Nephron progenitor cell (in vitro differentiated cells): ENCODE results near the gene FOXC2.

Experiments
- DNase-seq: peaks from one replicate; pipeline ENCODE4 v3.0.0; 2021
- H3K27ac Mint-ChIP-seq: 2 replicates; pipeline ENCODE4 v1.8.0; 2021; ENCODE audit warnings: mild to moderate bottlenecking, moderate library complexity, mixed read lengths
- H3K27me3 Mint-ChIP-seq: 2 replicates; pipeline ENCODE4 v1.8.0; 2021; ENCODE audit warnings: mild to moderate bottlenecking, low read depth, mixed read lengths; ENCODE audit not compliant: poor library complexity
- H3K36me3 Mint-ChIP-seq: 2 replicates; pipeline ENCODE4 v1.8.0; 2021; ENCODE audit warnings: low read depth, mixed read lengths
- H3K4me1 Mint-ChIP-seq: 2 replicates; pipeline ENCODE4 v1.8.0; 2021; ENCODE audit warnings: mixed read lengths
- H3K4me3 Mint-ChIP-seq: 2 replicates; pipeline ENCODE4 v1.8.0; 2021; ENCODE audit warnings: mild to moderate bottlenecking, moderate library complexity, mixed read lengths
- H3K9me3 Mint-ChIP-seq: 2 replicates; pipeline ENCODE4 v1.8.0; 2021; ENCODE audit warnings: mild to moderate bottlenecking, moderate library complexity, mixed read lengths
- CTCF ChIP-seq: fragments of 200-600 bp; sonication (generic); IDR thresholded peaks from 2 replicates; pipeline ENCODE4 v1.5.0; 2021; ENCODE audit warnings: antibody characterized with exemption

FOXC2 gene

GRCh38 chr16:86542756-86543750 is 23.6 kb upstream of the FOXC2 start:
- Mint-ChIP-seq H3K36me3 (peaks cover 12% of the 10 kb centered on the region), H3K4me3 (no peak overlapping the region), H3K27ac (no peak overlapping the region), H3K27me3 (peaks cover 8% of the 10 kb centered on the region), H3K4me1 (peaks cover 11% of the 10 kb centered on the region), H3K9me3 (no peaks in the 10 kb centered on the region)
- DNase-seq, result no peak
- no peak for TF ChIP-seq CTCF

GRCh38 chr16:86545481-86545880 is 21.1 kb upstream of the FOXC2 start:
- Mint-ChIP-seq H3K9me3 (no peaks in the 10 kb centered on the region), H3K27me3 (peaks cover 3% of the 10 kb centered on the region), H3K36me3 (peaks cover 12% of the 10 kb centered on the region), H3K27ac (no peak overlapping the region), H3K4me3 (no peak overlapping the region), H3K4me1 (peaks cover 15% of the 10 kb centered on the region)
- no peak for DNase-seq
- TF ChIP-seq CTCF, result no peak

GRCh38 chr16:86545954-86546637 is 20.5 kb upstream of the FOXC2 start:
- H3K4me3 Mint-ChIP-seq, result no peak overlapping the region
- no peak overlapping the region for H3K27ac Mint-ChIP-seq
- no peak for TF ChIP-seq CTCF
- DNase-seq, result no peak
- peaks cover 3% of the 10 kb centered on the region for H3K27me3 Mint-ChIP-seq
- H3K4me1 Mint-ChIP-seq, result peaks cover 18% of the 10 kb centered on the region
- peaks cover 12% of the 10 kb centered on the region for H3K36me3 Mint-ChIP-seq
- no peaks in the 10 kb centered on the region for H3K9me3 Mint-ChIP-seq

- no peak overlapping the region for H3K27ac Mint-ChIP-seq
- DNase-seq, result no peak
- H3K36me3 Mint-ChIP-seq, result peaks cover 12% of the 10 kb centered on the region
- no peaks in the 10 kb centered on the region for H3K9me3 Mint-ChIP-seq
- peaks cover 23% of the 10 kb centered on the region for H3K4me1 Mint-ChIP-seq
- TF ChIP-seq CTCF, result no peak
- H3K27me3 Mint-ChIP-seq, result peaks cover 3% of the 10 kb centered on the region
- H3K4me3 Mint-ChIP-seq, result no peak overlapping the region
Observed at GRCh38 chr16:86546638-86547013, 20.0 kb upstream of the FOXC2 start.

GRCh38 chr16:86547286-86547685 is 19.3 kb upstream of the FOXC2 start:
- Mint-ChIP-seq H3K36me3 (peaks cover 12% of the 10 kb centered on the region), H3K27me3 (peaks cover 3% of the 10 kb centered on the region), H3K4me1 (peaks cover 30% of the 10 kb centered on the region), H3K9me3 (no peaks in the 10 kb centered on the region), H3K4me3 (no peak overlapping the region), H3K27ac (no peak overlapping the region)
- TF ChIP-seq CTCF, result no peak
- no peak for DNase-seq
